Hepatocyte (in vitro differentiated cells): Measurements from ENCODE around the gene BCAS3. TPM values are rescaled to one million over a fixed set of nuclear protein-coding genes. Genes with fewer than 3 reads are reported as not detected.
A peak's percentile ranks its signal among the peaks of the same experiment; 100 is the strongest.

Experiments
- DNase-seq: peaks from one replicate; pipeline ENCODE4 v3.0.0-alpha.2; 2016; ENCODE audit warnings: low spot score
- H2AFZ ChIP-seq: fragments of 200-600 bp; sonication (generic); 2 replicates; pipeline ENCODE4 v1.6.0; 2016; ENCODE audit warnings: antibody characterized with exemption, mild to moderate bottlenecking
- H3K27ac ChIP-seq: fragments of 200-600 bp; sonication (generic); 2 replicates; pipeline ENCODE4 v1.5.1; 2016; ENCODE audit warnings: mild to moderate bottlenecking
- H3K27me3 ChIP-seq: fragments of 200-600 bp; sonication (generic); 2 replicates; pipeline ENCODE4 v1.6.1; 2016
- H3K36me3 ChIP-seq: fragments of 200-600 bp; sonication (generic); replicated peaks from 2 replicates; pipeline ENCODE4 v1.5.1; 2016; ENCODE audit warnings: low read depth; ENCODE audit not compliant: insufficient read depth
- H3K4me1 ChIP-seq: fragments of 200-600 bp; sonication (generic); 2 replicates; pipeline ENCODE4 v1.5.1; 2016; ENCODE audit warnings: mild to moderate bottlenecking, moderate library complexity; ENCODE audit not compliant: insufficient read depth
- H3K4me2 ChIP-seq: fragments of 200-600 bp; sonication (generic); 2 replicates; pipeline ENCODE4 v1.6.0; 2016
- H3K4me3 ChIP-seq: fragments of 200-600 bp; sonication (generic); 2 replicates; pipeline ENCODE4 v1.5.1; 2016; ENCODE audit warnings: mild to moderate bottlenecking
- H3K79me2 ChIP-seq: fragments of 200-600 bp; sonication (generic); 2 replicates; pipeline ENCODE4 v1.6.0; 2017; ENCODE audit warnings: mild to moderate bottlenecking
- H3K9me2 ChIP-seq: fragments of 200-600 bp; sonication (generic); replicated peaks from 2 replicates; pipeline ENCODE4 v1.6.0; 2017; ENCODE audit warnings: mild to moderate bottlenecking; ENCODE audit not compliant: insufficient read depth
- H3K9me3 ChIP-seq: fragments of 200-600 bp; sonication (generic); 2 replicates; pipeline ENCODE4 v1.5.1; 2016; ENCODE audit warnings: low read depth, mild to moderate bottlenecking
- H4K20me1 ChIP-seq: fragments of 200-600 bp; sonication (generic); 2 replicates; pipeline ENCODE4 v1.6.0; 2016; ENCODE audit warnings: mild to moderate bottlenecking; ENCODE audit not compliant: insufficient read depth, poor library complexity, severe bottlenecking
- CTCF ChIP-seq: fragments of 200-600 bp; sonication (generic); IDR thresholded peaks from 2 replicates; pipeline ENCODE4 v1.5.1; 2016; ENCODE audit warnings: antibody characterized with exemption, mild to moderate bottlenecking; ENCODE audit not compliant: poor library complexity
- EZH2 ChIP-seq: fragments of 200-600 bp; sonication (generic); IDR thresholded peaks from 2 replicates; pipeline ENCODE4 v1.6.1; 2016; ENCODE audit warnings: antibody characterized with exemption, mild to moderate bottlenecking, borderline replicate concordance
- EZH2phosphoT487 ChIP-seq: fragments of 200-600 bp; sonication (generic); IDR thresholded peaks from one replicate; pipeline ENCODE4 v1.6.1; 2018; ENCODE audit warnings: antibody characterized with exemption, mild to moderate bottlenecking, low read depth, moderate library complexity; ENCODE audit not compliant: unreplicated experiment, severe bottlenecking
- WGBS: methylation state at CpG from one replicate; pipeline ENCODE4 v1.1.6; 2016; ENCODE audit warnings: low lambda C conversion rate; ENCODE audit errors: missing lambda C conversion rate; 5-methylcytosine and 5-hydroxymethylcytosine counted together
- polyA plus RNA-seq: library from polyadenylated mRNA; unstranded; fragments of >200 nt; fragmentation: Nextera tagmentation; extraction: Ambion mirVana; gene quantifications from 2 replicates; pipeline ENCODE4 v1.2.1, GENCODE V29; 2016
- total RNA-seq: library from RNA; depleted of rRNA; stranded (reverse); fragments of >200 nt; gene quantifications from 2 replicates; pipeline ENCODE4 v1.2.3, GENCODE V29; 2014

BCAS3 gene
- total and polyA plus RNA-seq, 2 experiments from 2014 or later: 16.5 to 58.8 TPM

GRCh38 chr17:61352408-61352770 is 674.7 kb downstream of the BCAS3 start:
- H3K9me2 ChIP-seq: no peaks in the 10 kb centered on the region
- no peak overlapping the region for H3K4me3 ChIP-seq
- H3K27me3 ChIP-seq: no peaks in the 10 kb centered on the region
- H3K4me1 ChIP-seq: peaks cover 16% of the 10 kb centered on the region
- H3K4me2 ChIP-seq: no peak overlapping the region
- no peak for DNase-seq
- no peaks in the 10 kb centered on the region for H4K20me1 ChIP-seq
- WGBS: 68% methylated on average over 7 of the region's 7 CpGs
- TF ChIP-seq EZH2phosphoT487 (no peak), EZH2 (no peak), CTCF (no peak)
- no peak overlapping the region for H2AFZ ChIP-seq
- H3K9me3 ChIP-seq: no peaks in the 10 kb centered on the region
- H3K36me3 ChIP-seq: no peaks in the 10 kb centered on the region
- H3K27ac ChIP-seq: peak overlapping the region; percentile 5
- H3K79me2 ChIP-seq: no peaks in the 10 kb centered on the region

GRCh38 chr17:61352781-61353491 is 675.3 kb downstream of the BCAS3 start:
- Histone ChIP-seq H2AFZ (no peak overlapping the region), H3K27ac (peak overlapping the region; percentile 5), H3K36me3 (no peaks in the 10 kb centered on the region), H3K9me3 (no peaks in the 10 kb centered on the region), H3K4me2 (no peak overlapping the region), H3K4me3 (no peak overlapping the region), H3K27me3 (no peaks in the 10 kb centered on the region), H3K9me2 (no peaks in the 10 kb centered on the region), H4K20me1 (no peaks in the 10 kb centered on the region), H3K79me2 (no peaks in the 10 kb centered on the region), H3K4me1 (peaks cover 16% of the 10 kb centered on the region)
- WGBS: 55% methylated on average over 12 of the region's 12 CpGs
- DNase-seq: no peak
- TF ChIP-seq EZH2phosphoT487 (no peak), EZH2 (no peak), CTCF (no peak)

GRCh38 chr17:61353615-61354014 is 676.0 kb downstream of the BCAS3 start:
- H3K79me2 ChIP-seq: no peaks in the 10 kb centered on the region

More at GRCh38 chr17:61353615-61354014, 676.0 kb downstream of the BCAS3 start:
- Histone ChIP-seq H3K9me3 (no peaks in the 10 kb centered on the region), H3K27ac (no peak overlapping the region), H3K27me3 (no peaks in the 10 kb centered on the region), H4K20me1 (no peaks in the 10 kb centered on the region), H3K4me3 (no peak overlapping the region), H2AFZ (no peak overlapping the region), H3K4me1 (peaks cover 16% of the 10 kb centered on the region), H3K4me2 (no peak overlapping the region), H3K36me3 (no peaks in the 10 kb centered on the region), H3K9me2 (no peaks in the 10 kb centered on the region)
- no peak for DNase-seq
- WGBS: 77% methylated on average over 12 of the region's 12 CpGs
- TF ChIP-seq EZH2 (no peak), CTCF (no peak), EZH2phosphoT487 (no peak)
